Erythroblast (primary cell): ENCODE measurements around the gene CREB5.

Source experiments
- GATA1 ChIP-seq: IDR thresholded peaks from 2 replicates; pipeline ENCODE4 v1.6.1; 2011; ENCODE audit warnings: low read depth, mild to moderate bottlenecking, control low read depth, low read length, moderate library complexity
- POLR2A ChIP-seq: IDR thresholded peaks from 2 replicates; pipeline ENCODE4 v1.6.1; 2011; ENCODE audit warnings: mild to moderate bottlenecking, low read length

GRCh38 chr7:28434510-28434909 lies 22.2 kb downstream of the CREB5 start:
- TF ChIP-seq POLR2A (no peak), GATA1 (no peak)
